Suppressor macrophage treated with lipopolysaccharide for 4 hours (primary cell): ENCODE results near the gene NTM.

Experiments
- DNase-seq: peaks from one replicate; pipeline ENCODE4 v3.0.0-alpha.2; 2020

Gene NTM

GRCh38 chr11:132137981-132138313, 767.5 kb downstream of the NTM start:
- DNase-seq, result no peak

- no peak for DNase-seq
These were observed 768.8 kb downstream of the NTM start for GRCh38 chr11:132139181-132139580.

- no peak for DNase-seq
These were observed 769.6 kb downstream of the NTM start for GRCh38 chr11:132140056-132140455.

GRCh38 chr11:132142121-132142520, 771.7 kb downstream of the NTM start:
- DNase-seq, result no peak

GRCh38 chr11:132142554-132142953, 772.1 kb downstream of the NTM start:
- DNase-seq, result no peak

GRCh38 chr11:132147464-132147863, 777.0 kb downstream of the NTM start:
- no peak for DNase-seq

GRCh38 chr11:132154781-132155180, 784.4 kb downstream of the NTM start:
- no peak for DNase-seq

GRCh38 chr11:132158091-132158490, 787.7 kb downstream of the NTM start:
- DNase-seq, result peak; percentile 37

GRCh38 chr11:132158696-132159095, 788.3 kb downstream of the NTM start:
- DNase-seq, result no peak

GRCh38 chr11:132161403-132162078, 791.1 kb downstream of the NTM start:
- no peak for DNase-seq

GRCh38 chr11:132168344-132168981, 798.0 kb downstream of the NTM start:
- DNase-seq, result no peak

- DNase-seq, result no peak
These were observed 800.6 kb downstream of the NTM start for GRCh38 chr11:132171031-132171430.

GRCh38 chr11:132174362-132175255, 804.2 kb downstream of the NTM start:
- DNase-seq, result no peak

- no peak for DNase-seq
These were observed 806.7 kb downstream of the NTM start for GRCh38 chr11:132177106-132177505.

GRCh38 chr11:132184079-132184478, 813.7 kb downstream of the NTM start:
- no peak for DNase-seq

GRCh38 chr11:132185726-132186592, 815.5 kb downstream of the NTM start:
- DNase-seq, result no peak

GRCh38 chr11:132186699-132187098, 816.3 kb downstream of the NTM start:
- no peak for DNase-seq

- no peak for DNase-seq
These were observed 817.0 kb downstream of the NTM start for GRCh38 chr11:132187386-132187785.

GRCh38 chr11:132187814-132188213, 817.4 kb downstream of the NTM start:
- DNase-seq, result no peak

- no peak for DNase-seq
These were observed 826.5 kb downstream of the NTM start for GRCh38 chr11:132196928-132197327.

- DNase-seq, result no peak
These were observed 830.0 kb downstream of the NTM start for GRCh38 chr11:132200353-132200936.

GRCh38 chr11:132202621-132203020, 832.2 kb downstream of the NTM start:
- DNase-seq, result no peak

- no peak for DNase-seq
These were observed 834.6 kb downstream of the NTM start for GRCh38 chr11:132205006-132205405.
